Bladder microvascular endothelial cell (primary cell): Measurements from ENCODE around the gene LIPN. TPM values are rescaled to one million over a fixed set of nuclear protein-coding genes. Genes with fewer than 3 reads are reported as not detected.

Source experiments
- total RNA-seq: library from RNA; depleted of rRNA; stranded (reverse); fragments of >200 nt; gene quantifications from 2 replicates; pipeline ENCODE4 v1.2.3, GENCODE V29; 2014

LIPN gene, protein sequence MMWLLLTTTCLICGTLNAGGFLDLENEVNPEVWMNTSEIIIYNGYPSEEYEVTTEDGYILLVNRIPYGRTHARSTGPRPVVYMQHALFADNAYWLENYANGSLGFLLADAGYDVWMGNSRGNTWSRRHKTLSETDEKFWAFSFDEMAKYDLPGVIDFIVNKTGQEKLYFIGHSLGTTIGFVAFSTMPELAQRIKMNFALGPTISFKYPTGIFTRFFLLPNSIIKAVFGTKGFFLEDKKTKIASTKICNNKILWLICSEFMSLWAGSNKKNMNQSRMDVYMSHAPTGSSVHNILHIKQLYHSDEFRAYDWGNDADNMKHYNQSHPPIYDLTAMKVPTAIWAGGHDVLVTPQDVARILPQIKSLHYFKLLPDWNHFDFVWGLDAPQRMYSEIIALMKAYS
- total RNA-seq = not detected in 2 replicates

DNA sequence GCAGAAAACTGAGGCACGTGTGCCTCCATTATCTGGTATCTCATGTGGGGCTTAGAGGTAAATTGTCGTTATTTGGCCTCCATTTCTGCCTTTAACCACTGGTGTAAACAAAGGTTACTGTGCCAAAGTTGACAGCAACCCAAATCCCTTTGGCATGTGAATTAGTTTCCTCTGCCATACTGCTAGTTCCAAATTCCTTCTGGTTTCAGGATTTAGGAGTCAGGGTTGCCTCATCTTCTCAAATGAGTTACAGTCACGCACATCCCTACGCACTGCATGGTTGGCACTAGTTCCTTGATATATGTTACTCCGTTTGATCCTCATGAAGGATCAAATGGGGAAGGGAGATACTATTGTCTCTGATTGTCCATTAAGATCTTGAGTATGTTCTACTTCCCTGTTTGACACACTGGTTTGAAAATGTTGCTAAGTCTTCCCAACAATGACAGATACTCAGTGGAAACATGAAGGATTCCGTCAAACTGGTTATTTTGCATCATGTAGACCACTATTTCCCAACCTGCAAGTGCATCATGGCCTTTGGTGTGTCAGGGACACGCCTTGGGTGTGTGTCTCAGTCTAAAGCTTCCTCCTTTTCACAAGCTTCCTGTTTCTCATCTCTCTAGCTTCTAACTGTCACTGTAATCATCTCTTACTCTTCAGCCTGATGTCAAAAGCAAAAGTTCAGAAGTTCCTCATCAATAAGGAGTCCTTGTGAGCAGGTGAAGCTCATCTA is at the start of gene LIPN:
TSS of gene LIPN (plus strand) at position 655 of the 736 bp plus-strand sequence. CDS start 1,386 bp downstream, outside the sequence.

GRCh38 chr10:88802523-88803285 is 42.9 kb downstream of the LIPN start, which contains the start of gene LIPM:
LIPM (plus strand) TSS chr10:88802730; CDS start chr10:88802897, 167 bp downstream.

Other genes starting within 250 kb of the LIPN start
- 0.65 and 1.6 TPM in 2 replicates for gene RNLS, start 176.7 kb upstream of the LIPN start, total RNA-seq
- under 0.01 TPM in 1 of 2 replicates, not detected in the other for gene LIPJ, start 173.3 kb upstream of the LIPN start, total RNA-seq
- not detected in 2 replicates for gene LIPF, start 95.6 kb upstream of the LIPN start, total RNA-seq
- not detected in 2 replicates for gene LIPK, start 53.8 kb upstream of the LIPN start, total RNA-seq
- not detected in 2 replicates for gene LIPM, start 42.7 kb downstream of the LIPN start, total RNA-seq
- not detected in 2 replicates for gene ANKRD22, start 91.8 kb downstream of the LIPN start, total RNA-seq
- gene STAMBPL1, start 120.2 kb downstream of the LIPN start, total RNA-seq = 1.0 and 1.3 TPM in 2 replicates
- 27.7 and 59.4 TPM in 2 replicates for gene ACTA2, start 192.8 kb downstream of the LIPN start, total RNA-seq
- gene FAS, start 230.8 kb downstream of the LIPN start, total RNA-seq = 16.8 and 29.7 TPM in 2 replicates